ENCODE data around the gene SMTN. TPM values are rescaled to one million over a fixed set of nuclear protein-coding genes. Genes with fewer than 3 reads are reported as not detected.
A peak's percentile ranks its signal among the peaks of the same experiment; 100 is the strongest.
"Not testable (repeated sequence)": the region's sequence is repeated elsewhere in the genome, so short reads cannot be mapped to it uniquely, and the experiment has no call there.

Gene SMTN
- 147 TPM for total RNA-seq

- peak; percentile 98 for DNase-seq
Measured at GRCh38 chr22:31080848-31081649, at the start of gene SMTN. Gene SMTN, plus strand, starts transcription at chr22:31081318. Its CDS starts 1,941 bp downstream, at chr22:31083259.

- DNase-seq, result peak; percentile 82
Measured at GRCh38 chr22:31036671-31037550, 44.2 kb upstream of the SMTN start.

GRCh38 chr22:31038686-31039085, 42.4 kb upstream of the SMTN start:
- DNase-seq, result peak; percentile 27

- peak; percentile 63 for DNase-seq
Measured at GRCh38 chr22:31039393-31039792, 41.7 kb upstream of the SMTN start.

GRCh38 chr22:31040542-31041398, 40.3 kb upstream of the SMTN start:
- DNase-seq, result no peak

GRCh38 chr22:31044262-31044861, 36.8 kb upstream of the SMTN start:
- DNase-seq, result peak; percentile 44

GRCh38 chr22:31045900-31046538, 35.1 kb upstream of the SMTN start:
- DNase-seq, result no peak

- DNase-seq, result peak; percentile 55
Measured at GRCh38 chr22:31046539-31047226, 34.4 kb upstream of the SMTN start.

GRCh38 chr22:31048570-31048969, 32.5 kb upstream of the SMTN start:
- no peak for DNase-seq

GRCh38 chr22:31049815-31050420, 31.2 kb upstream of the SMTN start:
- DNase-seq, result no peak

GRCh38 chr22:31055117-31055634, 25.9 kb upstream of the SMTN start:
- no peak for DNase-seq

- DNase-seq, result peak; percentile 94
Measured at GRCh38 chr22:31055635-31056159, 25.4 kb upstream of the SMTN start.

- DNase-seq, result no peak
Measured at GRCh38 chr22:31056986-31057599, 24.0 kb upstream of the SMTN start.

- DNase-seq, result not testable (repeated sequence)
Measured at GRCh38 chr22:31059663-31060062, 21.5 kb upstream of the SMTN start.

- DNase-seq, result no peak
Measured at GRCh38 chr22:31062566-31063230, 18.4 kb upstream of the SMTN start.

- DNase-seq, result no peak
Measured at GRCh38 chr22:31064369-31064768, 16.7 kb upstream of the SMTN start.

GRCh38 chr22:31068970-31069369, 12.1 kb upstream of the SMTN start:
- DNase-seq, result no peak

- DNase-seq, result not testable (repeated sequence)
Measured at GRCh38 chr22:31069691-31070314, 11.3 kb upstream of the SMTN start.
